NCI-H510A treated with DMSO at 0.1 percent for 48 hours (cell line): ENCODE results near the gene ARRB1.

Experiments
- DNase-seq: peaks from one replicate; lab custom pipeline; 2025; lab: John Stamatoyannopoulos, UW

The ARRB1 gene

DNA sequence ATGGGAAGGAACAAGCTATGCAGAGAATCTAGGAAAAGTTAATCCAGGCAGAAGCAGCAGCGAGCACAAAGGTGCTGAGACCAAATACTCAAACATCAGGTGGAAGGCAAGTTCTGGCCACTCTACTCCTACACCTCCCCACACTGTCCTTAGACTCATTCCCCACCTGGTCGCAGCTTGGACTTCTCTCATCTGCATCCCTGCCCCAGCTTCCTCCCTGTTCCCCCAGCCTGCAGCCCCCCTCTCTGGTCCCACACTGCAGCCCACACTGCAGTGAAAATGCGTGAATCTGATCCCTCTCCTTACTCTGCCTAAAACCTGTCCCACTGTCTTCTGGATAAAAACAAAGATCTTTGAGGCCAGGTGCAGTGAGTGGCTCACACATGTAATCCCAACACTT, 101.8 kb downstream of the ARRB1 start:
- DNase-seq, result no peak

DNA sequence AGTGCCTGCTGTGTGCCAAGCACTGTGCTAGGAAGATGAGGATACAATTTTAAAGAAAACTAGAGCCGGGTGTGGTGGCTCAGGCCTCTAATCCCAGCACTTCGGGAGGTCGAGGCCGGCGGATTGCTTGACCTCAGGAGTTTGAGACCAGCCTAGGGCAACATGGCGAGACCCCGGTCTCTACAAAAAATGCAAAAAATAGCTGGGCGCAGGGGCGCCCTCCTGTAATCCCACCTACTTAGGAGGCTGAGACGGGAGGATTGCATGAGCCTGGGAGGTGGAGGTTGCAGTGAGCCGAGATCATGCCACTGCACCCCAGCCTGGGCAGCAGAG, 102.6 kb downstream of the ARRB1 start:
- no peak for DNase-seq

DNA sequence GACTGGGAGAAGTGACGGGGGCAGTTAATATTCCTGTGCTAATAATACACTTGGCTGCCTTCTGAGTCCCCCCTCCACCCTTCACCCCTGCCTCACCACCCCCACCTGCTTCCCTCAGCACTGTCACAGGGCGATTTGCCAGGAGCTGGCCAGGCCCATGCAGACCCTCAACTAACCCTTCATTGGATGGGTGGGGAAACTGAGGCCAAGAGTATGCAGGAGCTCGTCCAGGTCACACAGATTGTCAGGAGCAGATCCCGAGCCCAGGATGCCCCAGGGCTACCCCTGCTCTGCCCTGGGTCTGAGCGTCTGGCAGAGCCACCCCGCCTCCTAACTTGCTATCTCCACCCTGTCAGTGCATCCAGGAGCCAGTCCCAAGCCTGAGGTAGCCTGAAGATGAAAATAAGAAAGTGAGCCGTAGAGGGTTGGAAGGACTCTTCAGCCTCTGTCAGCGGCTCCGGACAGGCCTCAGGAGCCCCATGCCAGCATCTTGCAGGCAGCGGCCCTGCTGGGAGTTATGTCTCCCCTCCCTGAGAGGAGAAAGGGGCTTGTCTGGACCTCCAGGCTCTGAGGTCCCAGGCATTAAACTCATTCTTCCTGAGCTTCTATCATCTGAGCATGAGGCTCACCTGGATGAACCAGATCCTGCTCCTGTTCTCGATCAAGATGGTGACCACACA, 104.7 kb downstream of the ARRB1 start:
- DNase-seq, result no peak

DNA sequence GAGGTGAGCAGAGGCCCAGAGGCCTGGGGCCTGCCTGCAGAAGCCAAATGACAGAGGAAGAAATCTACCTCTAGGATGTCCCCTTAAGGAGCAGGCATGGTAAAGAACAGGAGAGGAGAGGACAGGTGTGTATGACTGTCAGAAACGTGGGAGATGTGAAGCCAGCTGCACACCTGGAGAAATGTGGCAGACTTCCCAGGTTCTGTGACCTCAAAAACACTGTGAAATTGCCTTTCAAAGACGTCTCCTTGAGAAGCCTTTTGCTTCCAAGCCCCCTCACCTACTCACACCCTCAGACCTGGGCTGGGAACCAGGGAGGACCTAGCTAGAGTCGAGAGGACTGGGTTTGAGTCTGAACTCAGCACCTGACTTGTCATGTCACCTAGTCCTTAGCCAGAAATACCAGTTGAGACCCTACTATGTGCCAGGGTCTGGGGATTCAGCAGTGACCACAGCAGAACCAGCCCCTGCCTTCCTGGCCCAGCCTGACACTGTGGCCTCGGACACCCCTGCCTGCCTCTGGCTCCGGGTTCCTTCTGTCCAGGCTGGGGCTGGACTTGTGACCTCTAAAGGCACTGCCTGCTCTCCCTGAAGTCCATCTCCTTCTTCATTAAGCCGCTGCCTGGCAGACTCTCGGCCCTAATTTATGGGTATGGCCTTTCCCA, 105.3 kb downstream of the ARRB1 start:
- DNase-seq, result no peak

DNA sequence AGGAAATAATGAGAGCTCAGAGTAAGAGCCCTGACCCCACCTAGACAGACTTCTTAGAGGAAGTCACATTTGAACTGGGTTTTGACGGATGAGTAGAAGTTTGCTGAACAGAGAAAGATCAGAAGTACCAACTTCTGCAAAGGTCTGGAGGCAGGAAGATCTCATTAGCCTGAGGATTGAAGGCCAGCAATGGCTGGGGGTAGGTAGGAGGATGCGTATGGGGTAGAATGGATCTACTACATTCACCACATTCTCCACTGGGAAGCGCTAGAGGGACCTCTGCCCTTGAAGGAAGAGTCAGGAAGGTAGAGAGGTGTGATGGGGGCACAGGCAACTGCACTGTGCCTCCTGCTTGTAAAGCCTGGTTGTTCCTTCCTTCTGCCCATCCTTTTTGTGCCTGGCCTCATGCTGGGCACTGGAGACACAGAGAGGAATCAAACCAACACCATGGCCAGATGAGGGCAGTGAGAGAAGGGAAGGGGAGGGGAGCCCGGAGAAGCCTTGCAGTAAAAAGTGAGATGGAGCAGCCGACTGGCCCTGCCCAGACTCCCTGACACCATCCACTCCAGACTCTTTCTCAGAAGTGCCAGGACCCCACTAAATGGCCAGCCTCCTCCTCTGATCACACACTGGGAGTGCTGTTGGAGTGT, 106.0 kb downstream of the ARRB1 start:
- DNase-seq, result no peak

DNA sequence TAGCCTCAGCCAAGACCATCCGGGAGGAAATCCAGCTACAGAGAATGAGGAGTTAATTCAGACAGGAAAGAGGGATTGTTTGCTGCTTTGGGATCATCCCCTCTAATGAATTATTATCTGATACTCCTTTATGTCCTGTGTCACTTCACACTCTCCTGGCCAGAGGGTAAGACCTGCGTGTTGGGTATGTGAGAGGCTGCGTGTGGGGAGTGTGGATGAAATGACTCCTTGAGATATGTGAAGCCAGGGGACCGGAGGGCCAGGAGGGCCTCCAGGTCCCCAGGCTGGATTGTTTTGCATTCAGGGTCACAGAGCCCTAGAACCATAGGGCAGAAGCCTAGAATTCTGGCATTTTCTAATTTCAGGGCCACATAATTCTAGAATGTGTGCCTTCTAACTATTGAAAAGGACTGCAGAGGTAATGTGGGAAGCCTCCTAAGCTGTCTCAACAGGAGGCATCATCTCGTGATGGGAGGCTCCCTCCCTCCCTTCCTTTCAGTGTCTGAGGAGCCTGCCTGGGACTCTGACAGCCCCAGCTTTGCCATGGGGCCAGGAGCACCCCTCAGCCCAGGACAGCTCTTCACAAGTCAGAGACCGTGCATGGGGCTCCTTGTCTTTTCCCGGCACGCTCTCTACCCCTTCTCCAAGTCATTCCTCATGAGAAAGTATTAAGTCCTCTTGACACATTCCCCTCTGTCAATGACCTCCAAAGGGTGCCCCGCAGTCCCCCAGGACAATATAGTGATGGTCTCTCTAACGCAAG, 107.2 kb downstream of the ARRB1 start:
- no peak for DNase-seq

DNA sequence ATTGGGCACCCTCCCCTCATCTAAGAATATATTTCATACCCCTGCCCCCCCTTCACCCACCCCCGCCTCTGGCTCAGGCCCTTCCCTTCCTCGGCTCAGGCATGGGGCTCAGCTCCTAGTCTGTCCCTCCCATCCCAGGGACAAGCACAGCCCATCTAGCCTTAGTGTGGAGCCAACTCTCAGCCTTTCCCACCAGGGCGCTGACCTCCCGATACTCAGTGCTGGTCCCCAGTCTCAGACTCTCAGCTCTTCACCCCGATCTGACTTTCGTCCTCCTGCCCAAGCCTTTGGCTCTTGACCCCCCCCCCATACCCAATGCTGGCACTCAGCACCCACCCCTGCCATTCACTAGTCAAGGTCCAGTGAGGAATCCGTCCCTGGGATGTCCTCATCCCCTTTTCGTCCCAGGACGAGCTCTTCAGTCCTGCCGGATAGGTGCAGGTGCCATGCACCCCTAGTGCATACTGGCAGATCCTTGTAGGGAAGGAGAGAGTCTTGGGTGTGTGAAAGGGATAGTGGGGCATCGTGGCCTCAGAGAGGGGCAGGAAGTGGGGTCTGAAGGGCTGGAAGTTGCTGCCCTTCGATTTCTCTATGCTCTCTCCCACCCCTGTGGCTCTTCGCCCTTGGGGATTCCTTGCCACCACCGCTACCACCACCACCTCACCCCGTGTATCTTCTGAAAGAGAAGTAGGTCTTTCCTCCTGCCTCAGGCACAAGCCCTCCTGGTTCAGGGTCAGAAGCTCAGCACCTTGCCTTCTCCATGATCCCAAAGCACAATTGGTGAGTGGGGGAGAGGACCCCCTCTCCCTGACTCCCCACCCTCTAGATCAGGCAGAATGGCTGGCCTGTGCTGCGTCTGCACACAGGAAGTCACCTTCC, 108.5 kb downstream of the ARRB1 start:
- DNase-seq, result no peak

DNA sequence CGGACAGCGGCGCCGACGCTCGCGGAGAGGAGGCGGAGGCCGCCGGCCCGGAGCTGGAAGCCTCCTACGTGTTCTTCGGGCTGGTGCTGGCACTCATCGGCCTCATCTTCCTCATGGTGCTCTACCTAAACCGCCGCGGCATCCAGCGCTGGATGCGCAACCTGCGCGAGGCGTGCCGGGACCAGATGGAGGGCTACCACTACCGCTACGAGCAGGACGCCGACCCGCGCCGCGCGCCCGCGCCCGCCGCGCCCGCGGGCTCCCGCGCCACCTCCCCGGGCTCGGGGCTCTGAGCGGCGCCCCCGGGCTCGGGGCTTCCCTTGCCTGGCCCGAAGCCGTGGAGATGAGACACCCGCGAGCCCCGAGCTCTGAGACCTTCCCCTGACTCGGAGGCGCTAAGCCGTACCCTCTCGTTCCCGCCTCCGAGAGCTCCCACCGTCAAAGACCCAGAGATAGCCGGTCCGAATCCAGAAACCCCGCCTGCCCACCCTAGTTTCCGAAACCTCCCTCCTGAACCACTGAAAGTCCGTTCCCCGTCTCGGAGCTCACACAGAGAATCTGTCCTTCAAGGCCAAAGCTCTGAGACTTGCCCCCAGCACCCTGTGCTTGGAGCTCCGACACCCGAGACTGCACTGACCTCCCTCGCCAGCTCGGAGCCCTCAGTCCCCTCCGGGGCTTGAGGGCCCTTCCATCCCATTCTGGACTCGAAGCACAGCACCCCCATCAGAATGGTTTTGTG, 109.4 kb downstream of the ARRB1 start:
- DNase-seq, result no peak

DNA sequence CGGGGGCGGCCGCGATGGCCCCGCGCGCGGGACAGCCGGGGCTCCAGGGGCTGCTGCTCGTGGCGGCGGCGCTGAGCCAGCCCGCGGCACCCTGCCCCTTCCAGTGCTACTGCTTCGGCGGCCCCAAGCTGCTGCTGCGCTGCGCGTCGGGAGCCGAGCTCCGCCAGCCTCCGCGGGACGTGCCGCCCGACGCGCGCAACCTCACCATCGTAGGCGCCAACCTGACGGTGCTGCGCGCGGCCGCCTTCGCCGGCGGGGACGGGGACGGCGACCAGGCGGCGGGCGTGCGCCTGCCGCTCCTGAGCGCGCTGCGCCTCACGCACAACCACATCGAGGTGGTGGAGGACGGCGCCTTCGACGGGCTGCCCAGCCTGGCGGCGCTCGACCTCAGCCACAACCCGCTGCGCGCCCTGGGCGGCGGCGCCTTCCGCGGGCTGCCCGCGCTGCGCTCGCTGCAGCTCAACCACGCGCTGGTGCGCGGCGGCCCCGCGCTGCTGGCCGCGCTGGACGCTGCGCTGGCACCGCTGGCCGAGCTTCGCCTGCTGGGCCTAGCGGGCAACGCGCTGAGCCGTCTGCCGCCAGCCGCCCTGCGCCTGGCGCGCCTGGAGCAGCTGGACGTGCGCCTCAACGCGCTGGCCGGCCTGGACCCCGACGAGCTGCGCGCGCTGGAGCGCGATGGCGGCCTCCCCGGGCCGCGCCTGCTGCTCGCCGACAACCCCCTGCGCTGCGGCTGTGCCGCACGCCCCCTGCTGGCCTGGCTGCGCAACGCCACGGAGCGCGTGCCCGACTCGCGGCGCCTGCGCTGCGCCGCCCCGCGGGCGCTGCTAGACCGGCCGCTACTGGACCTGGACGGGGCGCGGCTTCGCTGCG, 110.2 kb downstream of the ARRB1 start:
- peak; percentile 79 for DNase-seq

DNA sequence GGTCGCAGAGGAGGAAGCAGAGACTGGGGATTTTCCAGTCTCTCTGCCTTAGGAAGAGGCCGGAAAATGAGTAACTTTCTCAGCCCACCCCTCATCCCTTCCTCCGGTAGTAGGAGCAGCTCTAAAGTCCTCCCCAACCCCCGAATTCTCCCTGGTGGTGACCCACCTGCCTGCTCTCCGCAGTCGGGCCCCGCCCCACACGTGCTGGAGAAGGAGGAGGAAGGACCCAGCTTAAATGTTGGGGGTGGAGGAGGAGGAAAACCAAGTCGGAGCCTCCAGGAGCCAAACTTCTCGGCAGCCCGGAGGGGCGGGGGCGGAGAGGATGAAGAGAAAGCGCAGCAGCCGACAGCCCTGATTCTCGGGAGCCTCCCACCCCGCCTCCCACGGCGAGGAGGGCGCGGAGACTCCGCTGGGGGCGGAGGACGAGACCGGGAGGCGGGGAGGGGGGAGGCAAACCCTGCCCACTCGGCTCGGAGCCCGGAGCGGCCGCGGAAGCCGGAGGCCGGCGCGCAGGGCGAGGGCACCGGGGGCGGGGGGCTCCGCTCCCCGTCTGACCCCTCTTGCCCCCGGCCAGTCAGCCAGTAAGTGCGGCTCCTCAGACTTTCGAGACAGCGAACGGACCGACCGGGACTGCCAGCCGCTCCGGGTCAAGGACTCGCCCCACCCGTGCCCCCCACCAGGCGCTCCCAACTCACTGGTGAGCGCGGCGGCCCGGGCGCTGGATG, 111.0 kb downstream of the ARRB1 start, which contains the start of gene TPBGL:
TSS of gene TPBGL (plus strand) at position 464 of the 725 bp plus-strand sequence. CDS start 276 bp downstream, outside the sequence.
- DNase-seq, result peak; percentile 26

DNA sequence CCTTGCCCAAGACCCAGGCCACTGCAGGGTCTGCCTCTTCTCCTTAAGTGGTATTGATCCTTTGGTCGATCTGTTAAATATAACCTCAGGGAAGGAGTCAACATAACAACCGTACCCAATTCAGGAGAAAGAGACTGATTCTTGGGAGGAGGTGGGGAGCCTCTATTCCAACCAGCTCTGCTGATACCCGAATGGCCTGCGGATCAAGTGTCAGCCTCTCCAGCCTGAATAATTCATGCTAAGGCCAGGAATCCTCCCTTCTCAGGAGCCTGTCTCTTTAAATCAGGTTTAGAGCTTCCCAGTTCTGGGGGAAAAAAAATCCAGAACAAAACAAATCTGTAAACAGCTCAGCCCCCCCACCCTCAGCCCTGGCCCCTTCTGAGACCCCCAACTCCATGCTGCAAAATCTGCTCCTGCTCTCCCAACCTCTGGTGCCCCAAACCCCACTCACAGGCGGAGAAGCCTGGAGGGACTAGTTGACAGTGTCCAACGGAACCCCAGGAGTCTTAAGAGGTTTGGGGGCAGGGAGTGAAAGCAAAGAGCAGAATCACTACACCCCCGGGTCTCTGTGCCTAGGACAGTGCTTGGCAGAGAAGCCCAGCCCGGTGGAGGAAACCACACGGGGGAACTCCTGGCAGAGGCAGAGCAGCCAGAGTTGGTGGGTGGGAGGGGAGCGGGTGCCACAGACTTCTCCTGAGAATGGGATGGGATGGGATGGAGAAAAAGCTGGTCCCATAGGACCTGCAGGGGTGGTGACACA, 111.8 kb downstream of the ARRB1 start:
- no peak for DNase-seq

DNA sequence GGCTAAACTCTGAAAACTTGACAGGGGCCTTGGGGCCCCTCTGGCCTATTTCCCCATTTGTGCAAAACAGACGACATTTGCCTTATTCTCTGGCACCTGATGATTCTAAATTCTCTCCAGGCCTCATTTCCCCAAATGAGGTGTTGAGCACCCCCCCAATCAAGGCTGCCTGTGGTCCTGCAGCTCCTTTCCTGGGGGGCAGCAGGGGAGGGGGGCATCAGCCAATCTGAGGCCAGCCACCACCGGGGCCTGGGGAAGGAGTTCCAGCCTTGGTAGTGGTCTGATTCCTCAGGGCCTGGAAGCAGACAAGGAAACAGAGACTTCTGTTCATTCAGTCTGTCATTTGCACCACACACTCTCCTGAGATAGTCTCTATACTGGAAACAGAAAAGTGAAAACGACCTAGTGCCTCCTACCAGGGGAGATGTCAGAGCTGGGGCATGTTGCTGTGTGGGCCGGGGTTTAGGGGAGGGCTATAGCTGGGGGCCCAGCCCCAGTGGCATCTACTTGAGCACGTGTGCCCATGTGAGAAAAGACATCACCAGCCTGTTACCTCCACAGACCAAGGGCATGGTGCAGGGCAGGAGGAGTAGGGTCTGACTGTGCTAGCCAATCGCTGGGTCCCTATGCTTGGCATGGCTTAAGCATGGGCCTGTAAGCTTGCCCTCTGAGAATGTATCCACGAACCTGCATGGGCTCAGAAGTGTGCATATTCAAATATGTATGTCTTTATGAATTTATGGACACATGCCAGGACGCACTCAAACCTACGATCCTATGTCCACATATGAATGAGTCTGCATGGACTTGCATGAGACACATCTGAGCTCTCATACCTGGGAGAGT, 112.6 kb downstream of the ARRB1 start:
- DNase-seq, result no peak

DNA sequence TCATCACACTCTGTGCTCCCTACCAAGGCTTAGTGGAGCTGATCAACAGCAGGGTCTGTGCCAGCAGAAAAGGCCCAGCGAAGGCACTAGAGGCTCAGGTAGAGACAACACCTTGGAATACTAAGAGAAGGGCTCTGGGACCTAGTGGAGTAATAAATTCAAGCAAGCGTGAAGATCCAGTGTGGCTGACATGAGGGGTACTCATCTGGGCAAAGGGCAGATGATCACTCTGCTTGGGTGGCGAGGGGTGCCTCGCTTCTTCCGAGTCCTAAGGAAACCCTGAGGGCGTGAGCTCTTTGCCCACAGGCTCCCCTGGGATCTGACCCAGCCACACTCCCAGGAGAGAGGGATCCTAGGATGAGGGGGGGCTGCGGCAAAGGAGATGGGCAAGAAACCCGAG, 114.4 kb downstream of the ARRB1 start:
- DNase-seq, result no peak

DNA sequence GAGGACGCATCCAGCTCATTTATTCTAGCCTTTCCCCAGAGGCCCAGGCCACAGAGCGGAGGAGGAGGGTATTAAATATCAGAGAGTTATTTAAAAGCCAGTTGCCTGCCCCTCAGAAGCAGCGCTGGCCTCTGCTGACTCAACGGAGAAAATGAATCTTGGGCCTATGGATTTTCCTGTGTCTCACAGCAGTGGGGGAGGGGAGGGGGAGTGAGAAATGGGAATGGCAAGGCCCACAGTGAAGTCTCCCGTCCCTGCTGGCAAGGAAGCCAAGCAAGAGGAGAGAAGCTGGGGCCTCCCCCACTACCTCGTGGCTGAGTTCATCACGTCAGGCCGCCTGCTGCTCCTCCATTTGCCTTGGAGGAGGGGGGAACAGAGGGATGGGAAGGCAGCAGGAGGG, 115.4 kb downstream of the ARRB1 start:
- DNase-seq, result no peak

DNA sequence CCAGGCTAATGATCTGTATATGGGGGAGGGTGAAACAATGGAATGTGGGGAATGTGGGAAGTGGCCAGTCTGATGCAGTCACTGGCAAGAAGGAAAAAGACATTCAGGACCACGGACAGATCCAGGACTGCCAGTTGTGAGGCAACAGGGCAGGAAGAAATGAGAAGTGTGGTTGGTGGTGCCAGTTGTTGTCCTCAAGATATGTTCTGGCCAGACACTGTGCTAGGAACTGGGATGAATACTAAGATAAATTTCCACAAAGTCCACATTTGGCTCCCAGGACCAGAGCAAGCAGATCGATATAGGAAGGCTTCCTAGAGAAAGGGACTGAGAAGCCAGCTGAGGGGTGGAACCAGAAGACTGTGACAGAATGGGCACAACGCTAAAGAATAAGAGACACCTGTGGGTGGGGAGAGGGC, 117.7 kb downstream of the ARRB1 start:
- DNase-seq, result no peak

DNA sequence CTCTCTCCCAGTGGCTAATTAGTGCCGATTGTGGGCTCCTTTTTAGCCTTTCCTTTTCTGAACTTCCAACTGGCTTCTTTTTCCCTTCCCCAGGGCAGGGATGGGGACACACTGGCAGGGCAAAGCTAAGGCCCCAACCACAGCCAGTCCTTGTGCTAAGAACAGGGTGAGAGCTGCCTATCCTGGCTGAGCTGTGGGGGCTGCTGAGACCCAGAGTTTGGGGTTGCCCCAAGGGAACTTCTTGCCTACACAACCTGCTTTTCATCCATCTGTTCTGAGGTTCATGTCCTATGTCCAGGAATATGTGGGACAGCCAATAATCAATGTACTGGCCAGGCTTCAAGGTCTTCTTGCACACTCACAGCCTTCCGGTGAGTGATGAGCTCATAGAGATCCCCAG, 120.8 kb downstream of the ARRB1 start:
- DNase-seq, result no peak

DNA sequence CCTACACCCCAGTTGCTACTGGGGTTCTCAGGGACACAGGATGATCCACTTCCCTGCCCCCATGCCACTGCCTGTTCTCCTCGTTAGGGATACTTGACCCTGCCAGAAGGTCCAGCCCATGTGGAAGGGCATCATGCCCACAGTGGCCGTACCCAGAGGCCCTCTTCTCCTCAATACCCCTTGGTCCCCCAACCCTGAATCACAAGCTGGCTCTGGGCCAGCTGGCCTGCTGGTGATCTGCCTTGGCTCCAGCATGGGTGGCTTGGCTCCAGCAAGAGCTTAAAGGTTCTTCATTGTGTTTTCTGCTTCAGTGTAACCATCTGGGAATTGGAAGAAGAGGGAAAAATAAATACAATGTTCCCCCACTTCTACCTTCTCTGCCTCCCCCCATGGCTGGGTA, 122.0 kb downstream of the ARRB1 start:
- DNase-seq, result no peak

DNA sequence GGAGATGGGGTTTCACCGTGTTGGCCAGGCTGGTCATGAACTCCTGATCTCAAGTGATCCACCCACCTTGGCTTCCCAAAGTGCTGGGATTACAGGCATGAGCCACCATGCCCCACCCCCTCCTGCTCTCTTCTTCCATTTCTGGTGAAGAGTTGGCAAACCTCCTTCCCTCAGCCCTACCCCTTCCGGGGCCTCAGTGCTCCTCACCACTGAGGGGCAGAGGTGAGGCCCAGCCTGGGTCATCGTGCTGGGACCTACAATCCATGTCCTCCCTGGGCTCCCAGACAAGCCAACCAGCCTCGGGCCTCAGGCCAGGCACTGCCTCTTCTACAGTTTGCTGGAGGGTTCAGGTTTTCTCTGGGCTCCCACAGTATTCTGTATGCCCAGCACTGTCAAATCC, 125.7 kb downstream of the ARRB1 start:
- DNase-seq, result no peak
